ENCODE data around the gene CARD19.

CARD19 gene

GRCh38 chr9:93161786-93162562, 66.0 kb downstream of the CARD19 start:
- no peaks in the 10 kb centered on the region for H3K27me3 Mint-ChIP-seq
- no peak overlapping the region for H3K4me3 Mint-ChIP-seq
- ATAC-seq (replicated peaks): no peak
- peaks cover 3 to 13% of the 10 kb centered on the region in 2 donors for H3K4me1 Mint-ChIP-seq
- H3K27ac Mint-ChIP-seq: no peak overlapping the region
- H3K36me3 Mint-ChIP-seq: no peaks in the 10 kb centered on the region
- DNase-seq: no peak
- H3K9me3 Mint-ChIP-seq: no peaks in the 10 kb centered on the region
